ENCODE results near the gene RPS6KA2.

RPS6KA2 gene

GRCh38 chr6:166476634-166477215 is 150.3 kb downstream of the RPS6KA2 start:
- H3K4me3 ChIP-seq (ENCODE audit: low read length): no peak overlapping the region
- TF ChIP-seq ZNF274 (IDR thresholded peaks at IDR 0.05; ENCODE audit: low read depth, low read length): no peak

DNA sequence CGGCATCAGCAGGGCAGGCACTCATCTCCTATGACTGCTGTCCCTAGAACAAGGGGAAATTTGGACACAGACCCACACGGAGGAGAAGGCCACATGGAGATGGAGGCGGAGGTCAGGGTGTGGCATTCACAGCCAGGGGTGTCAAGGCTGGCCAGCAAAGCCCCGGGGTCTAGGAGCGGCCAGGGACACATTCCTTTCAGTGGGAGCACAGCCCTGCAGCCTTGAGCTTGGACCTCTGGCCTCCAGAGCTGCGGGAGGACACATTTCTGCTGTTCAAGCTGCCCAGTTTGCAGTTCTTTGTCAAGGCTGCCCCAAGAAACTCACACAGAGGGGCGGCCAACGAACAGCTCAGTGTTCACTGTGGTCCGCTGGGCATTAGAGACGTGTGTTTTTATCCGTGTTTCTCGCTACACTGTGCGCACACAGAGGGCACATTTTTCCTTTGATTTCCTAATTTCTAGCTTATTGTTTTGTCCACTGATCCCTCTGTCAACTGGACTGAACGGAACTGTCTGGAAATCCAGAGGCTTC is 150.9 kb downstream of the RPS6KA2 start:
- H3K4me3 ChIP-seq (ENCODE audit: low read length): no peak overlapping the region
- TF ChIP-seq ZNF274 (IDR thresholded peaks at IDR 0.05; ENCODE audit: low read depth, low read length): no peak

DNA sequence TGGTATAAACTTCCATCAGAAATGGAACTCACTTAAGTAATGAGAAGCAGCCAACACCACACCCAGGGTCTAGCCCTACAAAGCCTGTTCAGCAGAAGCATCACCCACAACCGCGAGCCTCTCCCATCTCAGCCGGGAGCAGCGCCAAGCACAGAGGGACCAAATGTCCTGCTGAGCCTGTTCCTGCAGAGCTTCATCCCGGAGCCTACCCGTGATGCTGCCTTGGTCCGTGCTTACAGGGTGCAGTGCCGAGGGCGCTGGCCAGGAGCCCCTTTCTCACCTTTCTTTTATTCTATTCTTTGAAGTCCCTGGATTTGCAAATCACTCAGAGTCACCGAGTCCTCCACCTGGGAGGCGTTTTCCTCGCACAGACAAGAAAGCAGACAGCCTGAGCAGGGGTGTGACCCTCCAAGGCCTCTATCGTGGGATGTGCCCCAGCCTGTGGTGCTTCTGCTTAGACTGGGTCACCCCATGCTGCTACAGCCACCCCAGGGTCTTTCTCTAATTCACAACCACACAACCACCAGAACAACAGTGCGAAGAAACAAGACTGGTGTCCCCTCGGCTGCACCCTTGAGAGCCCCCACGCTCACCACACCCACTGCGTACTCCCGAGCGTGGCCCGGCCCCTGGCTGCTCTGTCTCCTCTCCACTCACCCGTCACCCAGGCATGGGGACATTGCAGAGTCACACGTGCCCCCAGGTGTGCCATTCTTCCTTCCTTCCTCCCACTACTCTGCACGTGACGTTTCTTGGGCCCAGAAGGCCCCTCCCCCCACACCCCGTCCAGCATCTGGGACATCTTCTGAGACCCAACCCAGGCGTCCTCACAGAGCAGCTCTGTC is 152.1 kb downstream of the RPS6KA2 start:
- no peak overlapping the region for H3K4me3 ChIP-seq (ENCODE audit: low read length)
- no peak for TF ChIP-seq ZNF274 (IDR thresholded peaks at IDR 0.05; ENCODE audit: low read depth, low read length)

DNA sequence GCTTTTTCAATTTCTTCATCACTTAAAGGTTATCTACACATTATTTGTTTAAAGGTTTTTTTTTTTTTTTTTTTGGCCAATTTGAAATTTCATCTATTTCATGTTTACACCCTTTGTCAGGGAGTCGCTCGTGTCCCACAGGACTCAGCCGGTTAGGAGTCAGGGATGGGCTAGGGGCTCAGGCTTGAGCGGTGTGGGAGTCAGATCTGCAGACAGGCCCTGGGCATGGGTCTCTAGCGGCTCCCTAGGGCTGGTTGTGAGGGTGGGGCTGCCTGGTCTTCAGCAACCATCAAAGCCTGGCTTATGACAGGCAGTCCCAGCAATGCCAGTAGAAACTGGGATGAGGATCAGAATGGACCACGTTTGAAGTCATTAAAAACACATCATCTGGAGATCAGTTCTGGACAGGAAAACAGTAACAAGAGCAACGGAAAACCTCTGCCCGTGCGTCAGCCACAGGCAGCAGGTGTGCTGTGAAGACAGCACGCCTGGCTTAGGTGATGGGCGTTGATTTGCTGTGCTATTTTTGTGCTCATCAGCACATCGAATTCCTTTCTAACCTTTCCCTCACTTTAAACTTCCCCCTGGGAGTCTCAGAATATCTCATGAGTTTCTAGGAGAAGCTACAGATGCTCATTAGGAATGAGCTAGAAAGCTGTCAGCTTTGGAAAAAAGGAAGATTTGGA is 153.0 kb downstream of the RPS6KA2 start:
- no peak for TF ChIP-seq ZNF274 (IDR thresholded peaks at IDR 0.05; ENCODE audit: low read depth, low read length)

DNA sequence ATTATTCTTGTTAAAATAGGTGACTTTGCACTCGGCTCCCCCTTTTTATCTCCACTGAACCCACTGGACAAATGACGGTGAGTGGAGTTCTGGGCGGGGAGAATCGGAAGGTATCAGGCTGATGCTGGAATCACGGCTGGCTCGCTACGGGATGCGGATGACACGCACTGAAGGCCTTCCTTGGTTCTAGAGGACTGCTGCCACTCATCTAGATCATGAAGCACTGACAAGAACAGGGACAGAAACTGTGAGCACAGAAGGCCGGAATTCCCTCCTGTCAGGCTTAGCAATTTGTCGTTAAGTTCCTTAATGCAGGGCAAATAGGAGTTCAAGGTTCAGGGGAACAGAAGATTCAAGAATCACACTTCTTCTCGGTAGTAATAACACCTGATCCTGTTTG is 154.4 kb downstream of the RPS6KA2 start:
- TF ChIP-seq ZNF274 (IDR thresholded peaks at IDR 0.05; ENCODE audit: low read depth, low read length): no peak
- H3K4me3 ChIP-seq (ENCODE audit: low read length): no peak overlapping the region

More for the DNA sequence above, 153.0 kb downstream of the RPS6KA2 start:
- H3K4me3 ChIP-seq (ENCODE audit: low read length): no peak overlapping the region

- no peak overlapping the region for H3K4me3 ChIP-seq (ENCODE audit: low read length)
- no peak for TF ChIP-seq ZNF274 (IDR thresholded peaks at IDR 0.05; ENCODE audit: low read depth, low read length)
Measured at GRCh38 chr6:166471797-166472260, 155.2 kb downstream of the RPS6KA2 start.

- no peak overlapping the region for H3K4me3 ChIP-seq (ENCODE audit: low read length)
- no peak for TF ChIP-seq ZNF274 (IDR thresholded peaks at IDR 0.05; ENCODE audit: low read depth, low read length)
Measured at GRCh38 chr6:166470863-166471410, 156.1 kb downstream of the RPS6KA2 start.

DNA sequence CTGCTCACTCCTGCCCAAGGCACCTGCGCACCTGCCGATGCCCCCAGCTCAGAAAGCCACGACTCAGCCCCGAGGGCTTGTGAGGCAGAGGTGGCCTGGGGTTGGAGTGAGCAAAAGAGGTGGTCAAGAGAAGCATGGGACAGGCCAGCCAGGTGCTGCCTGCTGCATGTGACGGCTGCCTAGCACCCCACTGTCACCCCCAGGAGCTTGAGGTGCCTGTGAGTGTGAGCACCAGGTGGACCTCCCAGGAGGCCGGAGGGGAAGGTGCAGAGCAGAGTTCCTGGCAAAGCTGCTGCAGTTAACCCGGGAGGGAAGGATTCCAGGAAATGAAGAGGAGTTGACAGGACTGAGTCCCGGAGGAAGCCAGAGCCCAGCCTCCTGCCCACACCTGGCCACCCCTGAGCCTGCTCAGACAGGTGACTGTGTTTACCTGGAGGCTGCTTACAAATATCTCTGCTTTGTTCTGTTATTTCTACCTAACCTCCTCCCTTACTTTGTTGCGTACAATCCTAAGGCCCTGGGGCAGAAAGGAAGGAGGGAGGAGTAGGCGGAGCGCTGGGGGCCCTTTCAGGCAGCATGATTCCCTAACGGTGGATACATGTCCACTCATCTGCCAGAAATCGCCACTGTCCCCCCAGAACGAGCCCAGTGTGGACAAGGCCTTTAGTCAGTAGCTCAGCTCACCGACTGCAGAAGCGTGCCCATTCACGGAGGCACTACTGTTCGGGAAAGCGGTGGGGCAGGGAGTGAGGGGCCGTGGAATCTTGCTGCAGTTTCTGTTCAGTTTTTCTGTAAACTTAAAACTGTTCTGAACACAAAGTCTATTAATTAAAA is 156.8 kb downstream of the RPS6KA2 start:
- no peak overlapping the region for H3K4me3 ChIP-seq (ENCODE audit: low read length)
- no peak for TF ChIP-seq ZNF274 (IDR thresholded peaks at IDR 0.05; ENCODE audit: low read depth, low read length)

- no peak for TF ChIP-seq ZNF274 (IDR thresholded peaks at IDR 0.05; ENCODE audit: low read depth, low read length)
- no peak overlapping the region for H3K4me3 ChIP-seq (ENCODE audit: low read length)
Measured at GRCh38 chr6:166469426-166469961, 157.6 kb downstream of the RPS6KA2 start.

- no peak overlapping the region for H3K4me3 ChIP-seq (ENCODE audit: low read length)
- no peak for TF ChIP-seq ZNF274 (IDR thresholded peaks at IDR 0.05; ENCODE audit: low read depth, low read length)
Measured at GRCh38 chr6:166467436-166468000, 159.5 kb downstream of the RPS6KA2 start.

GRCh38 chr6:166466178-166467122 is 160.6 kb downstream of the RPS6KA2 start:
- no peak for TF ChIP-seq ZNF274 (IDR thresholded peaks at IDR 0.05; ENCODE audit: low read depth, low read length)
- no peak overlapping the region for H3K4me3 ChIP-seq (ENCODE audit: low read length)

GRCh38 chr6:166465671-166466087 is 161.4 kb downstream of the RPS6KA2 start:
- no peak overlapping the region for H3K4me3 ChIP-seq (ENCODE audit: low read length)
- TF ChIP-seq ZNF274 (IDR thresholded peaks at IDR 0.05; ENCODE audit: low read depth, low read length): no peak
